Activated naive CD8-positive, alpha-beta T cell treated with anti-CD3 and anti-CD28 coated beads, Interleukin-2, amount 50 U/mL, for 16 hours (primary cell): ENCODE results near the gene CD164L2.
"Not testable (repeated sequence)": the region's sequence is repeated elsewhere in the genome, so short reads cannot be mapped to it uniquely, and the experiment has no call there.

Experiments
- DNase-seq: peaks from one replicate; pipeline ENCODE4 v3.0.0-alpha.2; 2020; ENCODE audit warnings: low read depth, low spot score

Gene CD164L2

DNA sequence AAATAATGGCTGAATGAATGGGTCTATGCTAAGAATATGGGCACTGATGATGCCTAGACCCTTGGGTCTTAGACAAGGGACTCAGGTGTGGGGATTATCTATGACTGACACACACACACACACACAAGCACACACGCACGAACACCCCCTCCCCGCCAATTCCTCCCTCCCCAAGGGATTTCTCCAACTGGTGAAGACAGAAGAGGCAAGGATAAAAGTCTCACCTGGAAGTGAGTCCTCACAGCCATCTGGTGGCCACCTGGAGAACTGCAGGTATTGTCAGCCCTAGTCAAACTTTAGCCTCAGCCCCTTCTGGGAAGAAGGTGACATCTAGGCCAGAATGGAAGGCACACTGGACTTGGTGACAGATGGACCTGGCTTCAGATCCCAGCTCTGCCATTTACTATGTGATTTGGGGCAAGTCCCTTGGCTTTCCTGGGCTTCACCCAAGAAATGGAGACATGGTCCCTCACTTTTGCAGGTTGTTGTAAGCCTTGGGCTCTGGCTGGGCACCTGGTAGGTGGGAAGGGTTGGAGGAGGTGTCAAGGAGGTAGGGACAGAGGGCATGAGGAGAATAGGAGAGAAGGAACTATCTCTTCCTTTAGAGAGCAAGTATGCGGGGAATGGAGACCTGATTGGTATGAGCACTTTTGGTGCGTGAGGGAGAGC, 5.3 kb upstream of the CD164L2 start:
- DNase-seq, result peak; percentile 49

DNA sequence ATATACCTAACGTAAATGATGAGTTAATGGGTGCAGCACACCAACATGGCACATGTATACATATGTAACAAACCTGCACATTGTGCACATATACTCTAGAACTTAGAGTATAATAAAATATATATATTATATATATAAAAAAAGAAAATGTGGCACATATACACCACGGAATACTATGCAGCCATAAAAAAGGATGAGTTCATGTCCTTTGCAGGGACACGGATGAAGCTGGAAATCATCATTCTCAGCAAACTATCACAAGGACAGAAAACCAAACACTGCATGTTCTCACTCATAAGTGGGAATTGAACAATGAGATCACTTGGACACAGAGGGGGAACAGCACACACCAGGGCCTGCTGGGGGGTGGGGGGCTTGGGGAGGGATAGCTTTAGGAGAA, 1.7 kb upstream of the CD164L2 start:
- not testable (repeated sequence) for DNase-seq

DNA sequence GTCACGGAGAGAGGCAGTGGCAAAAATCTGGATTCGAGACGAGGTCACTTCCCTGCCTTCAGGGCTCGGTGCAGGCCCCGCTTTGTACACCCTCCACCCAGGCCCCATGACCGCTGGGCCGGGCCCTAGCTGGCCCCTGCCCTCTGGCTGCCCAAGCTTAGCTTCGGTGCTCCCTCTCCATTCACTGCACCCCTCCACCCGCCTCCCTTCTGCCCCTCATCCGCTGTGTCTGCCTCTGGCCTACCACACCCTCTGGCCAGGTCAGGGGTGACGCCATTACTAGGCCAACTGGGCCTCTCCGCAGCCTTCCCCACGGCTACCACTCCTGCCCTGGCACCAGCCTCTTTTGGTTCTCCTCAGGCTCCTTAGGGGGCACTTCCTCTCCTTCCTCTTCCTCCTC, 528 bp upstream of the CD164L2 start:
- DNase-seq, result no peak

DNA sequence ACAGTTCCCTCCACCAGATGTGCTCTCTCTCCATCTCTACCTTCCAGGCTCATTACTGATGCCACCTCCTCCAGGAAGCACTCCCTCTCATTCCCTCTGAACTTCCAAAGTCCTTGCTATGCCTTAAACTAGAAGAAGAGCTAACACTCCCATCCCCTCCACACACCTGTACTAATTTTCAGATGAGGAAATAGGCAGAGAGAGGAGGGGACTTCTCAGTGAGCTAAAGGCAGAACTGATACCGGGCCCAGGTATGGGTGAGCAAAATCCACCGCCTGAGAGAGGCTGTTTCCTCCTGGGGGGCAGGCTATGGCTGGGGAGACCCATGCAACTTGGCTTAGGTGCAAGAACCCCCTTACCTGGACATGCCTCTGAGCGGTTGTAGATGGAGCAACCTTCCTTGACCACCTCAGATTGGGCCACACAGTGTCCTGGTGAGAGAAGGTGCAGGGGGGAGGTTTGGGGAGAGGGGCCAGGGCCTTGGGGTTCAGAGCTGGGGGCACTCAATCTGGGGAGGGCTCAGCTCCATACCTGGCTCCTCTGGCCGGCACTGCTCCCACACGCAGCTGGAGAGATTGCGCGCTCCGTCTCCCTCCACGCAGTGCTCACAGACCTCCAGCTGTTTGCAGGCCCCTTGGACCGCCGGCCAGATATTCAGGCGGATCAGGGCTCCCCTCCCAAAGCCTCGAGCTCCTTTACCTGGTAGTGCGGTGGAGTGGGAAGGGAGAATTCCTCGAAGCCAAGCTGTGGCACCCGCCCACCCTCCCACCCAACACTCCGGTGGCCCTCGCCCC, 967 bp downstream of the CD164L2 start:
- DNase-seq, result no peak

DNA sequence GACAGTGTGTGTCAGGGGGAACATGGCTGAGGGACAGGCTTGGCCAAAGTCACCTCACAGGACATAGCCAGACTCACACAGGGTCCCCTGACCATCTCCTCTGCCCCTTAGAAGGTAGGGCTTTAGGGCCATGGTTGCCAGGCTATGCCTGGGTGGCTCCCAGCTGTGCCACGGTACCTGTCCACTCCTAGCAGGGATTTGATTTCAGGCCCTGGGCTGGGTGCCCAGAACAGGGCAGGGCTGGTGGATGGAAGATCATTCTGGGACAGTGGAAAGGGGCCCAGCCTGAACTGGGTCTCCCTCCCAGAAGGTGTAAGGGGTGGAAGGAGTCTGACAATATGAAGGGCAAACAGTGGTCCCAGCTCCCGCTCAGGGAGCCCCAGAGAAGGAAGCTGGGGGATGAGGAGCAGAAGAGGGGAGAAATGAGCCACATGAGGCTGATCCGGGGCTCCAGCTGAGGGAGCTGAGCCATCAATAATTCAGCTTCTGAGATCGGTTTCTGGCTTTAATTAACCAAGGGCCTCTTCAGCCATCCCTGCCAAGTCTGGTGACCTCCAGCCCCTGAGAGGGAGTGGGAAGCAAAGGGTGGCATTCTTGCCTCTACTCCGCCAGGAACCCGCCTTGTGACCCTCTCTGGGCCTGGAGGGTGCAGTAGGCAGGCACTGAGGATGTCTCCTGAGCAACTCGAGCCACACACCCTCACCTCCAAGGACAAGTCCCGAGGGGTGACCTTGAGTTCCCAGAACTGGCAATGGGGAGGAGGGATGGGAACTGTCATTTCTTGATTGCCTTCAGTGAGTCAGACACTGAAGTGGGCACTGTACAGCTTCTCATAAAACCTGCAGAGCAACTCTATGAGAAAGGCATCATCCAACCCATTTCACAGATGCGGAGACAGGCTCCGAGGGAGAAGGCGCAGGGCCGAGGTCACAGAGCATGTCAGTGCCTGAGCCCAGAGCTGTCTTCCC, 2.1 kb downstream of the CD164L2 start:
- DNase-seq, result no peak

DNA sequence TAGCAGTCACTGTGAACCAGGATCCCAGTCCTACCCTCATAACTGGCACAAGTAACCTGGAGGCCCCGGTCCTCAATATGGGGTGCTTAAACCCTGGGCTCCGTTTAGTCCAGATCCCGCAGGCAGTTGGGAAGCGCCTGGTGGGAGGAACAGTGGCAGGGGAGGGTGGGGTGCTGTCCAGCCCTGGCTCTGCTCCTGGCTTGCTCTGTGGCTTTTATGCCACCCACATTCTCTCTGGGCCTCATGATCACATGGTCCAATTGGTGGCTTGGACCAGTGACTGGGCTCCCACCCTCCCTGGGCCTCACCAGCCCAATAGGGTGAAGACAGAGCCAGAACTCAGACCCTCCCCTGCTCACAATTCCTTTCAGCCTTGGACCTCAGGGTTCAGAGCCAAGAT, 2.9 kb downstream of the CD164L2 start:
- DNase-seq, result no peak

DNA sequence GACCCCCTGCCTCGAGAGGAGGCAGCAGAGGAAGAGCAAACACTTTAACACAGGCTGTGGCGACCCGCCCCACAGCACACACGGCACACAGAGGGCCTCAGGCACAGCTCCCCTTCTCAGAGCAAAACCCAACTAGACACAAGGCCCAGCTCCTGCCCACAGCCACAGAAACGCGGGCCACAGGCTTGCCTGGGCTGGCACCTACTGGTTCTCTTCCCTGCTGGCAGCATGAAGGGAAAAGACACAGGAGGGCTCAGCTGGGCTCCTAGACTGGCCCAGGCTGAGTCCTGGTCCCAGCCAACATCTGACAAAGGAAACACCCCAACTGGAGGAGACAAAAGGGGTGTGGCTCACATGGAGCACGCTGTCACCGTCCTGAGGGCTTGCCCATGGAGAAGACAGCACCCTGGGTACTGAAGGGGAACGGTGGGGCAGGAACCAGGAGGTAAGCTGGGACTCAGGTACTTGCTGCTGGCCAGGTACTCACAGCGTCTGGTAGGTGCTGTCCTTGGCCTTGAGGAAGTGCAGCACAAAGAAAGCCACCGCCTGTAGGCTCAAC, 3.5 kb downstream of the CD164L2 start:
- DNase-seq, result no peak

DNA sequence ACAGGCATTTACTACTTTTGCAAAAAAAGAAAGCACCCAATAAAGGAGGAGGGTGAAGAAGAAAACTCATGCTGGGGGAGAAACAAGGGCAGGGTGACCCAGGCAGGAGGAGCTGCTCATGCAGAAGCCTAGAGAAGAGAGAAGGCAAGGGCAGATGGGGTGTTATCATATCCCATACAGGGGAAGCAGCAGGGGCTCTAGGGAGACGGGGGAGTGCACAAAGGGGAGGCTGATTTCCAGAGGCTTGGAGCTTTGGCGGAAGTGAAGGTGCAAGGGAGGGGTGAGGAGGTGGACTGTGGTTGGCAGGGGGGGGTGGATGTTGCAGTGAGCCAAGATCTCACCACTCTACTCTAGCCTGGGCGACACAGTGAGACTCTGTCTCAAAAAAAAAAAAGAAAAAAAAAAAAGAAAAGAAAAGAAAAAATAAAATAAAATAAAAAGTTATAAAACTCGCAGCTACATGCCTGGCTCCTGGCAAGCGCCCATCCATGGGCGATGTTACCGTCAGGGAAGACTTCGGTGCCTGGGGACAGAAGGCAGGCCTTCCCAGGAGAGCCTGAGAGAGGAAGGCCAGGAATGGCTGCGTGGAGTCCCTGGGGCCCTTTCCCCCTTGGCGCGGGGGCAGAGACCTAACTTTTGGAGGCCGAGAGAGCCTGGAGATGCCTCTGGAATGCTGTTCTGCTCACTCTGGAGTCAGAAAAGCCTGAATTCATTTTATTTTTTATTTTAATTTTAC, 5.2 kb downstream of the CD164L2 start:
- DNase-seq, result no peak

DNA sequence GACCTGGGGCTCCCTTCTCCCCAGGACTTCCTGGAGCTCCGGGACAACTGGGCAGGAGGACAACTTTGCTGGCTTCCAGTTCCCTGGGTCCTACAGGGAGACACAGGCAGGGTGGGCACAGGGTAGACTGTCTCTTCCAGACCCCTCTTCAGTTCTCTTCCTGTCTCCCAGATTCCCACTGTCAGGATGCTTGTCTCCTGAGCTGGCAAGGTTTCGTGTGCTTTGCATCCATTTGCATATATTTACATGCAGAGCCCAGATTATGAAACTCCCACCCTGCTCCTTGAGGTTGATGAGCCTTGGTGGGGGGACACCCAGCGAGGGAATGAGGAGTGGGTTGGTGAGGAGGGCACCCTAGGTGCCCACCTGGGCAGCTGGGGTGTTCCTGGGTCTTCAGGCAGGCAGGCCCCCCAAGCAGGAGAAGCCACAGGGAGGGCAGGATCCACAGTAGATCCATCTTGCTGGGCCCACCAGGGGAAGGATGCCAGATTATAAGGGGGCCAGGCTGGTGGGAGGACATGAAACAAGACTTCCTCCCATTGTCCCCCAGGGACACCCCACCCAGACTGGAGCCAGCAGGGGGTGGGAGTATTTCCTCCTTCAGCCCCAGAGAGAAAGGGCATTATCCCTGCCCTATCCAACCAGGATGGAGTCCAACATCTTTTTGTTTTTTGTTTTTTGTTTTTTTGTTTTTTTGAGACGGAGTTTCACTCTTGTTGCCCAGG, 8.6 kb downstream of the CD164L2 start, which contains the start of gene FCN3:
FCN3 (minus strand) TSS at position 463 of the 725 bp plus-strand sequence; CDS start at position 457, 6 bp downstream.
- no peak for DNase-seq

DNA sequence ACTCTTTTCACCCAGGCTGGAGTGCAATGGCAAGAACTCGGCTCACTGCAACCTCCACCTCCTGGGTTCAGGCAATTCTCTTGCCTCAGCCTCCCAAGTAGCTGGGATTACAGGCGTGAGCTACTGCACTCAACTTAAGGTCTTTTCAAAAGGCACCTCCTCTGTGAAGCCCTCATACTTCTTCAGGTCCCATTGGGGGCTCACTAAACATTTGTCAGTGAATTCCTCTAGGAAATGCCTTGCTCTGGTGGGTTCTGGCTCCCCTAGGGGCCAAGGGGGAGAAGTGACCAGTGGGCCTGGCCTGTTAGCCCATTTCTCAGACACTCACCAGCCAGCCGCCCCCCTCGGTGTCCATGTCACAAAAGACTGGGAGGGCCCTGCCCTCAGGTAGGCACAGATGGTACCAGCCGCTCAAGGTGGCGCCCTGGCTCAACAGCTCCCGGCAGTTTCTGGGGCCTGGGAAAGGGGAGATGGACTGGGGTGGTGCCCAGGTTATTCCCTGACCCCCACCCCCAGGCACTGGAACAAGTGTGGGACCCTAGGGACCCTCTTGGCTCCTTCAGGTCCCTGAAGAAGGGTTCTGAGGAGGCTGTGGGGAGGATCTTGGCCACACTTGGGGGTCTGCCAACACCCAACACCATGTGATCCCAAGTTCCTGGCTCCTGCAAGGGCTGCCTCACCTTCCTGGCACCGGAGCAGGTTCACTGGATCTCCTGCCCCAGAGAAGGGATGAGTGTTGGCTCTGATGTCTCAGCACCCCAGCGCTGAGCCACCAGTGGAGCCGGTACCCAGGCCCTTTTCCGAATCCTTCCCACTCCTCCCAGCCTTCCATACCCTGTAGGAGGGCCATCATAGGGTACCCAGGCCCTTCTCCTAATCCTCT, 10.1 kb downstream of the CD164L2 start:
- no peak for DNase-seq

DNA sequence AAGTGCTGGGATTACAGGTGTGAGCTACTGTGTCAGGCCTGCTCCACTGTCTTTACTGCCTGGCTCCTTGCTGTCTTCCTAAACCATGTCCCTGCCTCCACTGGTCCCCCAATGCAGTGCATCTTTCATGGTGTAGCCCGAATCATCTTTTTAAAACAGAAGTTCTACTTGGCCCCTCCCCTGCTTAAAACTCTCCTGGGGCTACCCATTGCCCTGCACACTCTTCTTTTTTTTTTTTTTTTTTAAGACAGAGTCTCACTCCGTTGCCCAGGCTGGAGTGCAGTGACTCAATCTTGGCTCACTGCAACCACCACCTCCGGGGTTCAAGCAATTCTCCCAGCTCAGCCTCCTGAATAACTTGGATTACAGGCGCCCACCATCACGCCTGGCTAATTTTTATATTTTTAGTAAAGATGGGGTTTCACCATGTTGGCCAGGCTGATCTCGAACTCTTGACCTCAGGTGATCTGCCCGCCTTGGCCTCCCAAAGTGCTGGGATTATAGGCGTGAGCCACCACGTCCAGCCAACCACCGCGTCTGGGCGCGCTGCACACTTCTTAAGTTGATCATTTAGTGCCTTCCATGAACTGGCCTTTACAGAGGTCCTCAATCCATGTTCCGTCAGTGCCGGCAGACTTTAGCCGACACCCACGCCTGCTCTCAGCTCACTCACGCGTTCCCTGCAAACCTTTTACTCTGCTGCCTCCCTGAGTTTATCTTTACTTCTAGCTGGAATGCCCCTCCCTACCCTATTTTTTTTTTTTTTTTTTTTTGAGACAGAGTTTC, 10.9 kb downstream of the CD164L2 start:
- DNase-seq, result no peak

- no peak for DNase-seq
These were observed 14.1 kb downstream of the CD164L2 start for GRCh38 chr1:27368869-27369582.

DNA sequence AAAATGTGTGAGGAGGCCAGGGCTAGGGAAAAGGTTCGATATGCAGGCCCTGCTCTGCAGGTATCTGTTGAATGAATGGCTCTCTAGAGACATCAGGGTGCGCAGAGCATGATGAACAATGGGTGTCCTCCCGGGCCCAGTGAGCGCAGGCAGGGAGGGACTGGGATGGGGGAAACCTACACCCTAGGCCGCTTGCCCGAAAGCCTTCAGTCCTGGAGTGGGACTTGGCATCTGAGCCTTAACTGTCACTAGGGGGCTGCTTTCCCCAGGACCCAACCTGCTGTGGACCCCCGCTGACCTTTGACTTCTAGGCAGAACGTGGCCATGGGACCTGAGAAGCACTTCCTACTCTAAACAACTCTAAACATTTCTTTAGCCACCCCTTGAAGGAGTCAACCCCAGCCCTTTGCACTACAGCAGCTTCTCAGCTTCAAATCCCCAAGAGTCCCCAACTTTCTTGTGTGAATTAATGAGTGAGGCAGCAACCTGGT, 15.9 kb downstream of the CD164L2 start:
- DNase-seq, result no peak

- no peak for DNase-seq
These were observed 16.5 kb downstream of the CD164L2 start, which contains the start of gene MAP3K6 for GRCh38 chr1:27366411-27367159. MAP3K6 (minus strand) TSS chr1:27366961; CDS start chr1:27366597, 364 bp downstream.

GRCh38 chr1:27366113-27366410, 17.1 kb downstream of the CD164L2 start:
- peak; percentile 56 for DNase-seq

DNA sequence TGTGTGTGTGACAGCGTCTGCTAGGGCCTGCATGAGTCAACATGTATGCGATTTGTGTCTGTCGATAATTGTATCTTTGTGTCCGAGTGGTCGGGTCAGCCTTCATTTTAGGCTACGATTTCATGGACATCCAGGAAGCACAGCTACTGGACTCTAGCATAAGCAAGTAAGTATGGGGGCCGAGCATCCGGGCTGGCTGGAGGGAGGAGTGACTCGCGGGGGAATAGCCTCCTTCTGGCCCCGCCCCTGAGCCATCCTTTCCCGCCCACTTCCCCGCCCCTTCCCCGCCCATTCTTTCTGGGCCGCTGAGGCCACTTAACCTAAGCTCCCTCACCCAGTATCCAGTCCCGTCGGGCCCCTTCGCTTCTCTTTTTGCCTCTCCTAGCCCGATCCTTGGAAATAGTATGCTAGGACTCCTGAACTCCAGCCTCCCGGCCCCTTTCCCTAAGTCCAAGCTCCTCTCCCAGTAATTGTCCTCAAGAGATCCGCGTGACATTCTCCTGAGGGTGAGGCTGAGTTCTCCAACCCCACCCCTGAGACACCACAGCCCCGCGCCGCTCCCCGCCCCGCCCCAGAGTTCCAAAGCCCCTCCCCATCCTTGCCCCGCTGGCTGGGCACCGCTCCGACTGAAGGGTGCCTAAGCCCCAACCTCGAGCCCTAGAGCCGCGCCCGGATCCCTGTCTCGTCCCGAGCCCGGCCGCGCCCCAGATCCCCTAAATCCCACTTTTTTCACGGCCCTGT, 17.6 kb downstream of the CD164L2 start:
- peak; percentile 53 for DNase-seq
